OCI-LY3 (cell line): Measurements from ENCODE around the gene HERC3.

ENCODE experiments used
- EZH2phosphoT487 ChIP-seq: fragments of 200-600 bp; shearing (Covaris generic); IDR thresholded peaks from 2 replicates; pipeline ENCODE4 v1.6.1; 2018; ENCODE audit warnings: antibody characterized with exemption, mixed run types, low read depth
- TF ChIP-seq, protein P1 (sequence below): fragments of 200-600, 300-600 bp; sonication (generic); IDR thresholded peaks from 2 replicates; pipeline ENCODE4 v1.5.1; 2014; ENCODE audit warnings: antibody characterized with exemption, low read length, low read depth

DNA sequence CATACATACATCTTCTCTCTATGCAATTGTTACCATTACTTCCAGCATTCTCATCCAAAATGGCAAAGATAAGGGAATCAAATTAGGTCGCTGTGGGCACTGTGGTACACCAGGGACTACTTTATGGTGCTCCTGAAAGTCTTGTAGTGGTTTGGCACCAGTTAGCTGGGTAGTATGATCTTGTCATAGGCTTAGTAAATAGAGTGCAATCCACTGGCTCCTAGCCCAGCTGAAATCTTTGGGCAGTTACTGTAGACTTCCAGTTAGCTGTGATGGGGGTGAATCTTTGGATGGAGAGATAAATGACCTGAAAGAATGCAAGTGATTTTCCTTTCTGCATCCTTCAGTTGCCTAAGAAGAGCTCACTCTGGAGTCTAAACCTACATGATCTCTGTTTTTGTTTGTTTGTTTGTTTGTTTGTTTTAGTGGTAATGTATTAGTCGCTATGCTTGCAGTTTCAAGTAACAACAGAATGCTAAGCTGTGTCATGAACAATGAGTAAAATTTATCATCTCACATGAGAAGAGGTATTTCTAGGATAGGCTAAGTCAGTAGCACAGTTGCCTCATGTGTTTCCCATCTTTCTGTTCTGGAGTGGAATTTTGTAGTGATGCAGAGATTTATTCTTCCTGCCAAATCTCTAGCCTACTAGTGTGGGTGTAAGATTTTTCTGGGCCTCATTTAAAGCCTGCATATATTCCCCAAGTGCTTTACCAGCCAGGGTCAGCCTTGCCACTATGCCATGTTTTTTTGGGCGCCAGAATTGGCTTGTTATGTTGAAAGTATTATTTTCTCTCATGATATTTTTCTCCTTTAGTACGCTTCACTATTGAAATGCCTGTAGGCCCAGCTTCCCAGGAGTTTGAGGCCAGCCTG, 24.2 kb downstream of the HERC3 start:
- TF ChIP-seq, protein P1, sequence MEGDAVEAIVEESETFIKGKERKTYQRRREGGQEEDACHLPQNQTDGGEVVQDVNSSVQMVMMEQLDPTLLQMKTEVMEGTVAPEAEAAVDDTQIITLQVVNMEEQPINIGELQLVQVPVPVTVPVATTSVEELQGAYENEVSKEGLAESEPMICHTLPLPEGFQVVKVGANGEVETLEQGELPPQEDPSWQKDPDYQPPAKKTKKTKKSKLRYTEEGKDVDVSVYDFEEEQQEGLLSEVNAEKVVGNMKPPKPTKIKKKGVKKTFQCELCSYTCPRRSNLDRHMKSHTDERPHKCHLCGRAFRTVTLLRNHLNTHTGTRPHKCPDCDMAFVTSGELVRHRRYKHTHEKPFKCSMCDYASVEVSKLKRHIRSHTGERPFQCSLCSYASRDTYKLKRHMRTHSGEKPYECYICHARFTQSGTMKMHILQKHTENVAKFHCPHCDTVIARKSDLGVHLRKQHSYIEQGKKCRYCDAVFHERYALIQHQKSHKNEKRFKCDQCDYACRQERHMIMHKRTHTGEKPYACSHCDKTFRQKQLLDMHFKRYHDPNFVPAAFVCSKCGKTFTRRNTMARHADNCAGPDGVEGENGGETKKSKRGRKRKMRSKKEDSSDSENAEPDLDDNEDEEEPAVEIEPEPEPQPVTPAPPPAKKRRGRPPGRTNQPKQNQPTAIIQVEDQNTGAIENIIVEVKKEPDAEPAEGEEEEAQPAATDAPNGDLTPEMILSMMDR: no peak
- no peak for TF ChIP-seq EZH2phosphoT487
